ENCODE measurements around the gene ATG10. TPM values are rescaled to one million over a fixed set of nuclear protein-coding genes. Genes with fewer than 3 reads are reported as not detected.

Gene ATG10
- total and polyA plus RNA-seq, 7 donors = 4.2 to 7.4 (median 6.0) TPM

Other genes with a start within 250 kb of the ATG10 start
- gene SSBP2, start 220.9 kb upstream of the ATG10 start, total RNA-seq = 10 to 100 TPM; 25.3 to 42.6 (median 34.6) TPM
- gene SSBP2, start 220.9 kb upstream of the ATG10 start, polyA plus RNA-seq = 10 to 100 TPM; 18.2 to 22.5 (median 22.1) TPM

All from psoas muscle (tissue), 7 donors.